HG03469 (cell line): Measurements from ENCODE around the gene PTH1R.
A peak's percentile ranks its signal among the peaks of the same experiment; 100 is the strongest.

Experiments
- ATAC-seq: cut with Tn5 transposase; IDR thresholded peaks from one replicate; pipeline ENCODE4 v1.9.1; 2021; ENCODE audit warnings: mild to moderate bottlenecking, moderate library complexity, moderate number of reproducible peaks; ENCODE audit not compliant: unreplicated experiment

The PTH1R gene

GRCh38 chr3:46926871-46927717, 49.6 kb downstream of the PTH1R start:
- peak; percentile 42 for ATAC-seq

- ATAC-seq, result no peak
Measured at GRCh38 chr3:46927718-46928073, 50.2 kb downstream of the PTH1R start.

- no peak for ATAC-seq
Measured at GRCh38 chr3:46928282-46928681, 50.8 kb downstream of the PTH1R start.

GRCh38 chr3:46929324-46929723, 51.8 kb downstream of the PTH1R start:
- no peak for ATAC-seq

- ATAC-seq, result no peak
Measured at GRCh38 chr3:46930166-46930944, 52.8 kb downstream of the PTH1R start.

- no peak for ATAC-seq
Measured at GRCh38 chr3:46930945-46931403, 53.5 kb downstream of the PTH1R start.

- ATAC-seq, result no peak
Measured at GRCh38 chr3:46931631-46932331, 54.3 kb downstream of the PTH1R start.

- no peak for ATAC-seq
Measured at GRCh38 chr3:46932455-46933225, 55.1 kb downstream of the PTH1R start.

GRCh38 chr3:46933261-46933660, 55.7 kb downstream of the PTH1R start:
- no peak for ATAC-seq

- ATAC-seq, result no peak
Measured at GRCh38 chr3:46934072-46934471, 56.6 kb downstream of the PTH1R start.

GRCh38 chr3:46934498-46935167, 57.1 kb downstream of the PTH1R start:
- no peak for ATAC-seq

GRCh38 chr3:46935168-46935858, 57.8 kb downstream of the PTH1R start:
- ATAC-seq, result no peak

- no peak for ATAC-seq
Measured at GRCh38 chr3:46935989-46936558, 58.6 kb downstream of the PTH1R start.

- ATAC-seq, result no peak
Measured at GRCh38 chr3:46936733-46937250, 59.3 kb downstream of the PTH1R start.

- ATAC-seq, result no peak
Measured at GRCh38 chr3:46938118-46938517, 60.6 kb downstream of the PTH1R start.

- no peak for ATAC-seq
Measured at GRCh38 chr3:46939578-46940445, 62.3 kb downstream of the PTH1R start.

GRCh38 chr3:46942076-46942475, 64.6 kb downstream of the PTH1R start:
- no peak for ATAC-seq
